Glomerular visceral epithelial cell (primary cell): ENCODE results near the gene MARK3.

ENCODE experiments used
- DNase-seq: peaks from one replicate; pipeline ENCODE4 v3.0.0-alpha.2; 2016; ENCODE audit errors: extremely low spot score

The MARK3 gene

DNA sequence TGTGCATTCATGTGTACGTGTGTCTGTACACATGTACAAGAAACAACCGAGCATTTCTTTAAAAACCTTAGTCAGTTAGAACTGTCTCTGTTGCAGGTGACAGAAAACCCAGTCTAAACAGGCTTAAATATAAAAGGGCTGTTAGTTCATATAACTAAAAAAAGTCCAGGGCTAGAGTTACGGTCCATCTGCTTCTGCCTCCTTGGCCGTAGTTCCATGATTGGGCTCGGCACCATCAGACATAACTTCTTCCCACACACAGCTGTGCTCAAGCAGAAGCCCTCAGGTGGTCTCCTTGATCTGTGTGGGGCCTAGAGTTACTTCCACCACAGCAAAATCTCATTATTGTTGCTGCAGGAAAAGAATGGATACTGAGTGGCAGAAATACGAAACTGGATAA lies 102.9 kb downstream of the MARK3 start:
- no peak for DNase-seq

GRCh38 chr14:103488960-103489359 lies 103.7 kb downstream of the MARK3 start:
- no peak for DNase-seq

GRCh38 chr14:103489621-103490020 lies 104.4 kb downstream of the MARK3 start:
- no peak for DNase-seq

GRCh38 chr14:103491691-103492090 lies 106.5 kb downstream of the MARK3 start:
- DNase-seq, result no peak

DNA sequence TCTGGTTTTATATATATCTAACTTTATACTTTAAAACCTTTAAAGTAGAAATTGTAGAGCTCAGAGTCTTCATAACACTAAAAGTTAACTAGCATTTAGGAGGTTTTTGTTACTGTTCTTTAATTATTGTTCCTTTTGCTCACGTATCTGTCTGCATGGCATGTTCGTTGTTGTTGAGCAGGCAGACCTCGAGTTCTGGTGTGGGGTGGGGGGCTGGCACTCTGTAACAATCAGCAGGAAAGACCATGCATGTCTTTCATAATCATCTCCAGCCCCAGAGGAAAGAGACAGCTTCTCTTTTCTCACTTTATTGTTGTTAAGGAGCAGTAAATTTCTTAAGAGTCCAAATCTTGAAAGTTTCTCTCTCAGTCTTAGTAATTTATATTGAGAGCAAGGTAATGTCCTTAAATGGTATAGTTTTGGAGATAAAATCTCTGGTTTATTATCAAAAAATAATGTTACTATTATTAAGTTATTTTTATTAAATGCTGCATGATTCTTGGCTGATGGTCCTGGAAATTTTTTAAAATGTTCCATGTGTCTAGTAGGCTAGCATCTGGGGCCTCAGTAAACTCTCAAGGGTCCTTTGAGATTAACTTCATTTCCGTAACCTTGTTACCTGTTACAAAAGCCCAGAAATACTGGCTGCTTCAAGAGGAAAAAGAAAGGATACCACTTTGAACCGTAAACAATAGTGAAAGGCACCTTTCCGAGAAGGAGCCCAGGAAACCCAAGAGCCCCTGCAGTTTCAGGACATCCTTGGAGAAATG lies 107.1 kb downstream of the MARK3 start:
- no peak for DNase-seq

DNA sequence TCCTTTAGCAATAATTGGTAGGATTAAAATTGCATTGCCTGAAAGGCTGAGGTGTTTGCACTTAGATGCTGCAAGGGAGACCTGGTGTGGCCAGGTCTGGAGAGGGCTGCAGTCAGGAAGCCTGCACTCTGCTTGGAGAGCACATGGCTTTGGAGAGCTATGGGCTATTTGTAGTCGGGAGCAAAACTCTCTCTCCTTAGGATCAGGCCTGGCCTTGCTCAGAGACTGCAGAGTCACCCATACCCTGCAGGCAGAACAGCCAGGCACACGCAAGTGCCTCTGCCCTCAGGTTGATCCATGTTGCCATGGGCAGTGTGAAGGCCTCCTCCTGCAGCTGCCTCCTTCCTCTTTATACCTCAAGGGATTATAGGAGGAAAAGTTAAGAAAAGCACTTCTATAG lies 110.6 kb downstream of the MARK3 start:
- no peak for DNase-seq

DNA sequence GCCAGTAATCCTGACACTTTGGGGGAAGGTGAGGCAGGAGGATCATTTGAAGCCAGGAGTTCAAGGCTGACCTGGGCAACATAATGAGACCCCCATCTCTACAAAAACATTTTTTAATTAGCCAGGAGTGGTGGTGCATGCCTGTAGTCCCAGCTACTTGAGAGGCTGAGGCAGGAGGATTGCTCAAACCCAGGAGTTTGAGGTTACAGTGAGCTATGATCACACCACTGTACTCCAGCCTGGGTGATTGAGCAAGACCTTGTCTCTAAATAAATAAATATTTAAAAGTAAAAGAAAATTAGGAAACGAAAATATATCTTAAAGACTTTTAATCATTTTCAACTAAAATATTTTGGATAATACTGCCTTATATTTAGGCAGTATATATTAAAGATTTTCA lies 111.6 kb downstream of the MARK3 start:
- DNase-seq, result no peak

- DNase-seq, result no peak
Observed at GRCh38 chr14:103499709-103500108, 114.5 kb downstream of the MARK3 start.

GRCh38 chr14:103500148-103500990 lies 115.2 kb downstream of the MARK3 start:
- DNase-seq, result peak; percentile 79

DNA sequence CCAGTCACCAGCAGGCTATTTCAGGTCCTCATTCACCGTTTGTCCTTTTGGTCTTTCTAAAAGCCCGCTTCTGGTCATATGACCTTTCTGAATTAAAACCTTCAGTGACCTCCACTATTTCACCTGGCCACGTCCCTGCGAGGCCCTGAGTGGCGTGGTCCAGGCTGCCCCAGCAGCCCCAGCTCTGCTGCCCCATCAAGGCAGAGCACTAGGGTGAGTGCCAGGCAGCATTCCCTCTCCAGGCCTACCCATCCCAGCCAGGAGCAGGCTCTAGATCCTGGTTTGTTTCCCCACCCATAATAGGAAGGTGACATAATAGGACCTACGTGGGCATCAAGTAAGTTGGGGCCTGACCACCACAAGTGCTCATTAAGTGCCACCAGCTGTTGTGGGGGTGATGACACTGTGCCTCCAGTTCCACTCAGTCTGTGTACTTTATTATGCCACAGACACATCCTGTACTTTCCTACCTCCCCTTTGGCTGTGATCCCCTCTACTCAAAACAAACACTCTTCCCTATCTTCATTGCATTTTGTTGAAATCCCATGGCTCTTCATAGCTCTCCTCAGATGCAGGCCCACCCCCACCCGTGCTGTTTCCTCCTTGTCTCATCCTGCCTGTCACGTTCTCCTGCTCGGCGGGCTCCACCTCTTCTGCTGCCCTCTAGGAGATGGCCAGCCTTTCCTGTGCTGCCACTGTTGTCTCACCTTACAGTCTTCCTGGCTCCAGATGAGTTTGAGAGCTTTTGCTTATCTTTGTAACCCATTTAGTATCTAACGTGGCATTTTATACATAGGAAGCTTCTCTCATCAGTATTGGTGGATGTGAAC lies 116.0 kb downstream of the MARK3 start:
- no peak for DNase-seq

- DNase-seq, result no peak
Observed at GRCh38 chr14:103501921-103502669, 116.9 kb downstream of the MARK3 start.

- no peak for DNase-seq
Observed at GRCh38 chr14:103502877-103503276, 117.7 kb downstream of the MARK3 start.

- no peak for DNase-seq
Observed at GRCh38 chr14:103503296-103503695, 118.1 kb downstream of the MARK3 start.

GRCh38 chr14:103504991-103505565 lies 119.9 kb downstream of the MARK3 start:
- DNase-seq, result no peak

GRCh38 chr14:103507751-103508150 lies 122.5 kb downstream of the MARK3 start:
- no peak for DNase-seq

DNA sequence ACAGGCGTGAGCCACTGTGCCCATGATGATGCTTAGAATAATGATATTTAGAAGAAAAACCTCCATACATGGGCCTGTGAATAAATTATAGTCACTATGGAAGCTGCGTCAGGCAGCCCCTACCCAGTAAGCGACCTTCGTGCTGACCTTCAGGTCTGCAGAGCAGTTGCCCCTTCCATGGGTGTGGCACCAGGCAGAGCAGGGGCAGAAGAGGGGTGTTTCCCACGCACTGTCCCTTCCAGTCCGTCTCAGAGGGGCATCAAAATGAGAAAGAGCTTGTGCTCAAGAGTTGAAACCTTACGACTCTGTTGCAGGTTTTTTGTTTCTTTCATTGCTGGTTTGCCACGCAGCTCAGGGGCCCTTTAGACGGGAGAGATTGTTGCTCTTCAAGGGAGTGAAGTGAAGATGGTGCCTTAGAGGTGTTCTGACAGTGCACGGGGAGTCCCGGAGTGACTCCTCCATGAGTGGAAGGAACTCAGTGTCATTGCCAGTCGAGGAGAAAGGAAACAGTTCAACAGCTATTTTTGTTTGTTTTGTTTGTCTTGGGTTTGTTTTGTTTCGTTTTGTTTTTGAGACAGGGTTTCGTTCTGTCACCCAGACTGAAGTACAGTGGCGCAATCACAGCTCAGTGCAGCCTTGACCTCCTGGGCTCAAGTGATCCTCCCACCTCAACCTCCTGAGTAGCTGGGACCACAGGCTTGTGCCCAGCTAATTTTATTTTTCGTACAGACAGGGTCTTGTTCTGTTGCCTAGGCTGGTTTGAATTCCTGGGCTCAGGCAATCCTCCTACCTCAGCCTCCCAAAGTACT lies 123.5 kb downstream of the MARK3 start:
- DNase-seq, result no peak

DNA sequence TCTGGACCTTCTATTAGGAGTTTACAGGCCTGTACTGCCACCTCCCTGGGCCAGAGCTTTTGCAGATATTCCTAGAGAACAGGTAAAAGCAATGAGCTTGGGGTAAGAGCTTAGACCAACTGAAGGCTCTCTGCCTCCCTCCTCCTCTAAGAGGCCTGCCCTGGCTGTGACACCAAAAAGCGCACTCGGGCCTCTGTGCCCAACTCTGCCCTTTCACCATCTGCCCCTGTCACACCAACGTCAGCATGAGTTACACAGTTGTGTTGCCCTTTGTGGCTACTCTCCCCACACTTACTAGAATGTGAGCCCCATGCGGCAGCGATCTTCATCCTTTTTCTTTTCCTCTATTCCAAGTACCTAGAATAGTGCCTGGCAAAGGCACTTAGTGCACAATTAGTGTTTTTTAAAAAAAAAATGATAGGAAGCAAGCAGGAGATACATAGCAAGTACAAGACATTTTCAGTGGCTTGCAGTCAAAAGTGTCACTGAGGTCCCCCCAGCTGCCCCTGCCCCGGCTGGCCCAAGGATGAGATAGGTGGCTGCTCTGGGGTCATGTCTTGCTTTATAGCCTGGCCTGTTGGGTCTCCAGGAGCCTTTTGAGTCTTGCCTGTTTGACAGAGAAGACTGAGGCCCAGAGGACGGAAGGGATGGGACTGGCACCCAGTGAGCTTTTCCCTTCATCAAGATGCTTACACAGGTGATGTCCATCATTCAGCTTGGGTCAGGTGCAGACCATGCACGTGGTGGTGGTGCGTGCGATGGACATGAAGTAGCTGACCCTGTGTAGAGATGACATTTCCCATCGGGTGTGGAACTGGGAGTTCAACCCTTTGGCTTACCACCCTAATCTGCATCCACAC lies 124.9 kb downstream of the MARK3 start:
- no peak for DNase-seq

DNA sequence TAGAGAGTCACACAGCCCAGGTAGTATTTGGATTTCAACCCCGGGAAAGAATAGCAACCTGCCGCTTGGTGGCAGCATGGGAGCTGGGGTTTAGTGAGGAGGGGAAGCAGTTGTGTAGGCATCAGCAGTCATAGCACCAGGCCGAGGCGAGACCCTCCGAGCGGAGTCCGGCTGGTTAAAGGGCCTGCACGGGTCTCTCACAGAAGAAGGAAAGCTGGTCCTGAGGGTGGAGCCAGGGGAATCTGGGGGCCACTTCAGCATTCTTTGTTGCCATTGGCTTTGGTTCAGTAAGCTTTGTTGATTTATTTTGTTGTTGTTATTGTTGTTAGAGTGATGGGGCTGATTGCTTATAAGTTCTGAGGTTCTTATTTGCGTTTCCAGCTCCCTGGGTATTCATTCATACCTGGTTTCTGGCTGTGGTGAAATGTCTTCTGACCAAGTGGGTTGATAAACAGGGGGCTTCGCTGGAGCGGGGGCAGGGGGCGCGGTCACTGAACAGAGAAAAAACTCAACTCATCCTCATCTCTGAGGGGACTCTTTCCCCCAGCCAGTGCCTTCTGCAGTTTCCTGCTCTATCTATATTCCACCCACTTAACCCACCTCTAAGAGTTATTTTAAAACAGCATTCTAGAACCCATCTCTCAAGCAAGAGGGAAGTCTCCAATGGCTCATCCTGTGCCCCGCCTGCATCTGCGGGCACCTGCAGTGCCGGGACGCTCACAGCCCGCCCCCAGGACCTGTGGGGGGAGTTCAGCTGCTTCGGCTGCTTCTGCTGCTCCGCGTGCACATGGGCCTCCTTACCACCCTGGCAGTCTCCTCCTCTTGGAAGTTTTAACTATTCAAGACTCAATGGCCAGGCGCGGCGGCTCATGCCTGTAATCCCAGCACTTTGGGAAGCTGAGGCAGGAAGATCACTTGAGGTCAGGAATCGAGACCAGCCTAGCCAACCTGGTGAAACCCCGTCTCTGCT lies 125.8 kb downstream of the MARK3 start:
- DNase-seq, result no peak
